HG02798 (cell line): Measurements from ENCODE around the gene NTRK2.
"Not testable (repeated sequence)": the region's sequence is repeated elsewhere in the genome, so short reads cannot be mapped to it uniquely, and the experiment has no call there.

Source experiments
- ATAC-seq: cut with Tn5 transposase; IDR thresholded peaks from one replicate; pipeline ENCODE4 v1.9.1; 2021; ENCODE audit warnings: mild to moderate bottlenecking; ENCODE audit not compliant: unreplicated experiment, poor library complexity

The NTRK2 gene

GRCh38 chr9:85038824-85039608 is 369.5 kb downstream of the NTRK2 start:
- no peak for ATAC-seq

GRCh38 chr9:85040146-85040545 is 370.6 kb downstream of the NTRK2 start:
- no peak for ATAC-seq

- ATAC-seq = no peak
These were observed 371.4 kb downstream of the NTRK2 start for GRCh38 chr9:85040821-85041465.

- no peak for ATAC-seq
These were observed 372.1 kb downstream of the NTRK2 start for GRCh38 chr9:85041466-85042137.

- ATAC-seq = no peak
These were observed 373.6 kb downstream of the NTRK2 start for GRCh38 chr9:85042981-85043647.

- ATAC-seq = no peak
These were observed 375.7 kb downstream of the NTRK2 start for GRCh38 chr9:85045271-85045670.

- no peak for ATAC-seq
These were observed 376.9 kb downstream of the NTRK2 start for GRCh38 chr9:85046475-85046874.

- no peak for ATAC-seq
These were observed 383.8 kb downstream of the NTRK2 start for GRCh38 chr9:85053206-85053786.

- no peak for ATAC-seq
These were observed 384.5 kb downstream of the NTRK2 start for GRCh38 chr9:85054017-85054416.

GRCh38 chr9:85055506-85056202 is 386.1 kb downstream of the NTRK2 start:
- peak; percentile 78 for ATAC-seq

GRCh38 chr9:85056203-85056572 is 386.7 kb downstream of the NTRK2 start:
- ATAC-seq = peak; percentile 80

- ATAC-seq = no peak
These were observed 392.4 kb downstream of the NTRK2 start for GRCh38 chr9:85061969-85062368.

GRCh38 chr9:85062385-85063022 is 393.0 kb downstream of the NTRK2 start:
- ATAC-seq = no peak

- no peak for ATAC-seq
These were observed 395.4 kb downstream of the NTRK2 start for GRCh38 chr9:85064811-85065371.

GRCh38 chr9:85067792-85068191 is 398.3 kb downstream of the NTRK2 start:
- ATAC-seq = peak; percentile 77

GRCh38 chr9:85069421-85069820 is 399.9 kb downstream of the NTRK2 start:
- ATAC-seq = not testable (repeated sequence)
